HG02763 (cell line): ENCODE measurements around the gene ZNF662.
"Not testable (repeated sequence)": the region's sequence is repeated elsewhere in the genome, so short reads cannot be mapped to it uniquely, and the experiment has no call there.

Experiments used
- ATAC-seq: cut with Tn5 transposase; IDR thresholded peaks from one replicate; pipeline ENCODE4 v1.9.1; 2021; ENCODE audit warnings: mild to moderate bottlenecking, moderate library complexity; ENCODE audit not compliant: unreplicated experiment

The ZNF662 gene

GRCh38 chr3:42906070-42906847 is at the start of gene ZNF662:
ZNF662 (plus strand) TSS chr3:42906142; CDS start chr3:42908115, 1,973 bp downstream.
- no peak for ATAC-seq

GRCh38 chr3:42856544-42856943 is 49.4 kb upstream of the ZNF662 start:
- ATAC-seq: no peak

- no peak for ATAC-seq
These were observed 41.5 kb upstream of the ZNF662 start for GRCh38 chr3:42864321-42864950.

GRCh38 chr3:42865256-42865655 is 40.7 kb upstream of the ZNF662 start:
- ATAC-seq: no peak

- no peak for ATAC-seq
These were observed 38.8 kb upstream of the ZNF662 start for GRCh38 chr3:42867138-42867537.

- no peak for ATAC-seq
These were observed 37.1 kb upstream of the ZNF662 start for GRCh38 chr3:42868841-42869240.

- no peak for ATAC-seq
These were observed 34.2 kb upstream of the ZNF662 start for GRCh38 chr3:42871592-42872196.

- no peak for ATAC-seq
These were observed 33.2 kb upstream of the ZNF662 start for GRCh38 chr3:42872718-42873117.

- ATAC-seq: no peak
These were observed 32.5 kb upstream of the ZNF662 start for GRCh38 chr3:42873221-42873982.

GRCh38 chr3:42874749-42875148 is 31.2 kb upstream of the ZNF662 start:
- no peak for ATAC-seq

GRCh38 chr3:42875325-42876151 is 30.4 kb upstream of the ZNF662 start, which contains the start of gene CYP8B1:
CYP8B1 (minus strand) TSS chr3:42875879; CDS start chr3:42875816, 63 bp downstream.
- no peak for ATAC-seq

GRCh38 chr3:42876401-42876800 is 29.5 kb upstream of the ZNF662 start:
- ATAC-seq: no peak

- ATAC-seq: no peak
These were observed 28.8 kb upstream of the ZNF662 start for GRCh38 chr3:42876940-42877720.

- no peak for ATAC-seq
These were observed 28.1 kb upstream of the ZNF662 start for GRCh38 chr3:42877881-42878280.

- no peak for ATAC-seq
These were observed 25.8 kb upstream of the ZNF662 start for GRCh38 chr3:42880183-42880582.

GRCh38 chr3:42880601-42881451 is 25.1 kb upstream of the ZNF662 start:
- ATAC-seq: peak; percentile 98

GRCh38 chr3:42883251-42883930 is 22.6 kb upstream of the ZNF662 start:
- not testable (repeated sequence) for ATAC-seq

GRCh38 chr3:42884324-42884723 is 21.6 kb upstream of the ZNF662 start:
- no peak for ATAC-seq
